C1 segment of cervical spinal cord (tissue), 14 donors: ENCODE data around the gene ARNT2.
A peak's percentile ranks its signal among the peaks of the same experiment; 100 is the strongest.
"Not testable (repeated sequence)": the region's sequence is repeated elsewhere in the genome, so short reads cannot be mapped to it uniquely, and the experiment has no call there.

Experiments used
- DNase-seq, 14 donors: peaks; one replicate each; lab custom pipeline; 2025; lab: John Stamatoyannopoulos, UW

ARNT2 gene

GRCh38 chr15:80404057-80404760 lies at the start of gene ARNT2:
ARNT2 (plus strand) TSS chr15:80404382; CDS start chr15:80404516, 134 bp downstream.
- DNase-seq: peak in 6 of 14 donors; percentile 60 to 88 (median 76)

GRCh38 chr15:80367094-80367493 lies 37.1 kb upstream of the ARNT2 start:
- DNase-seq: no peak

- DNase-seq: no peak
These were observed 36.5 kb upstream of the ARNT2 start for GRCh38 chr15:80367661-80368060.

GRCh38 chr15:80371924-80372323 lies 32.3 kb upstream of the ARNT2 start:
- DNase-seq: no peak

GRCh38 chr15:80374441-80374840 lies 29.7 kb upstream of the ARNT2 start:
- DNase-seq: no peak

- DNase-seq: no peak
These were observed 28.0 kb upstream of the ARNT2 start for GRCh38 chr15:80375968-80376891.

- no peak for DNase-seq
These were observed 24.5 kb upstream of the ARNT2 start for GRCh38 chr15:80379693-80380092.

- DNase-seq: no peak
These were observed 24.0 kb upstream of the ARNT2 start for GRCh38 chr15:80380154-80380553.

- DNase-seq: no peak
These were observed 21.9 kb upstream of the ARNT2 start for GRCh38 chr15:80382285-80382684.

- DNase-seq: no peak
These were observed 19.8 kb upstream of the ARNT2 start for GRCh38 chr15:80384432-80384831.

GRCh38 chr15:80386151-80386550 lies 18.0 kb upstream of the ARNT2 start:
- no peak for DNase-seq

- no peak for DNase-seq
These were observed 15.9 kb upstream of the ARNT2 start for GRCh38 chr15:80388326-80388725.

GRCh38 chr15:80389370-80389769 lies 14.8 kb upstream of the ARNT2 start:
- DNase-seq: no peak

GRCh38 chr15:80390942-80391341 lies 13.2 kb upstream of the ARNT2 start:
- DNase-seq: not testable (repeated sequence)

GRCh38 chr15:80395616-80396015 lies 8.6 kb upstream of the ARNT2 start:
- DNase-seq: no peak

GRCh38 chr15:80396096-80396495 lies 8.1 kb upstream of the ARNT2 start:
- no peak for DNase-seq

- no peak for DNase-seq
These were observed 4.7 kb upstream of the ARNT2 start for GRCh38 chr15:80399508-80399907.

GRCh38 chr15:80401456-80401855 lies 2.7 kb upstream of the ARNT2 start:
- no peak for DNase-seq

GRCh38 chr15:80402339-80402738 lies 1.8 kb upstream of the ARNT2 start:
- peak in 1 of 14 donors; percentile 9 for DNase-seq

- peak in 11 of 14 donors; percentile 35 to 88 (median 61) for DNase-seq
These were observed 498 bp upstream of the ARNT2 start for GRCh38 chr15:80403712-80404056.

- peak in 12 of 14 donors; percentile 31 to 79 (median 68) for DNase-seq
These were observed 775 bp downstream of the ARNT2 start for GRCh38 chr15:80404761-80405553.

- no peak for DNase-seq
These were observed 1.3 kb downstream of the ARNT2 start for GRCh38 chr15:80405554-80405850.
